Endothelial cell of hepatic sinusoid (primary cell): ENCODE data around the gene CHN1.

ENCODE experiments used
- in situ Hi-C: cut with HindIII; loops from 2 replicates; pipeline ENCODE4 v1.10.0; 2017; ENCODE audit warnings: low sequenced_read_pairs

The CHN1 gene

GRCh38 chr2:174773215-174773614 is 232.0 kb downstream of the CHN1 start:
- in situ Hi-C loops = loop anchor here (5.0 kb wide), 1 partner anchor 199 kb away; no protein-coding TSS in a partner anchor

- in situ Hi-C loops = loop anchor here (5.0 kb wide), 1 partner anchor 200 kb away; no protein-coding TSS in a partner anchor
Measured at GRCh38 chr2:174772472-174772801, 232.7 kb downstream of the CHN1 start.

GRCh38 chr2:174771631-174772471 is 233.3 kb downstream of the CHN1 start:
- in situ Hi-C loops = loop anchor here (5.0 kb wide), 1 partner anchor 200 kb away; no protein-coding TSS in a partner anchor

DNA sequence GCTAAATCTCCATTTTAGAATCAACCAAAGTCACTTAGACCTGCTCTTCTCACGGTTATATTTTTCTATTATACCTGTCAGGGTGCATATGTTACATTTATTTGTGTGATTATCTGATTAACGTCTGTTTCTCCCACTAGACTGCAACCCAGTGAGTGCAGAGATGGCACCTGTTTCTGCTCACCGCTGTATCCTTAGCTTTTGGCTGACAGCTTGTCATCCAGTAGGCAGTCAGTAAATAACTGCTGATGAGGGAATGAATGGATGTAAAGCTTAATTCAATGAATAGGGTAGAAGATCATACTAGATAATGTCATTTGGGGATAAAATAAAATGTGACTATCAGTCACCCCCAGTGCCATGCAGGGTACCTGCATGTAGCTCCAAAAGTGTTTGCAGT is 234.0 kb downstream of the CHN1 start:
- in situ Hi-C loops = loop anchor here (5.0 kb wide), 1 partner anchor 201 kb away; no protein-coding TSS in a partner anchor

DNA sequence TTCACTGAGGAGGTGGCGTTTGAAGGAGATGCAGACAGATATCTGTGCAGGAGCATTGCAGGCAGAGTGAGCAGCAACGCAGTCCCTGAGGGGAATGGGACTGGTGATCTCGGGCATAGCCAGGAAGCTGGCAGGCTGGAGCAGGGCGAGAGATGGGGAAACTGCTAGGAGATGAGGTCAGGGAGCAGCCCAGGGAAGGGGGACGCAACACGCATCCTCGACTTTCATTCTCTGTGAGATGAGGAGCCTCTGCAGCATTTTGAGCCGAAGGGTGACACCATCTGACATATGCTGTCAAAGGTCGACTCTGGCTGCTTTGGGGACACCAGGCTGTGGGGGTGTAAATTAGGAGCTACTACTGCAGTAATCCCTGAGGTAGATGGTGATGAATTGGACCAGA is 236.6 kb downstream of the CHN1 start:
- in situ Hi-C loops = no loop called here

GRCh38 chr2:174766271-174766670 is 238.9 kb downstream of the CHN1 start:
- in situ Hi-C loops = no loop called here

GRCh38 chr2:174765576-174765975 is 239.6 kb downstream of the CHN1 start:
- in situ Hi-C loops = no loop called here

GRCh38 chr2:174764280-174765255 is 240.6 kb downstream of the CHN1 start, which contains the start of gene CHRNA1:
CHRNA1 (minus strand) TSS chr2:174764472; CDS start chr2:174764394, 78 bp downstream.
- in situ Hi-C loops = no loop called here

- in situ Hi-C loops = no loop called here
Measured at GRCh38 chr2:174763780-174764179, 241.4 kb downstream of the CHN1 start.

DNA sequence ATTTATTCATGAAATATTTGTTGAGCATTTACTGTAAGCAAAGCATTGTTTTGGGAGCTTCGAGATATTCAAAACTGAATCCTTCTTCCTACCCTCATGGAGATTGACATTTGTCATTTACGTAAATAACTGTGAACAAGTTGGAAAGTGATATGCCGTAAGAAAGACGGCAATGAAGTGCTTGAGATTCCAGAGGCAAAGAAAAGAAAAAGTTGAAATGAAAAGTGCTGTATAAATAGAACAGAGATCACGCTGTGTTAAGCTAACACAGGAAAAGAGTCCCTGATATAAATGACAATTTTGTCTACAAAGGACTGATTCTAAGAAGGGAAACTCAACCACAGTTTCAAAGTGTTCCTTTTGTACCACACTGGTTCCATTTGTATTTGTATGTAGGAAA is 242.7 kb downstream of the CHN1 start:
- in situ Hi-C loops = no loop called here

DNA sequence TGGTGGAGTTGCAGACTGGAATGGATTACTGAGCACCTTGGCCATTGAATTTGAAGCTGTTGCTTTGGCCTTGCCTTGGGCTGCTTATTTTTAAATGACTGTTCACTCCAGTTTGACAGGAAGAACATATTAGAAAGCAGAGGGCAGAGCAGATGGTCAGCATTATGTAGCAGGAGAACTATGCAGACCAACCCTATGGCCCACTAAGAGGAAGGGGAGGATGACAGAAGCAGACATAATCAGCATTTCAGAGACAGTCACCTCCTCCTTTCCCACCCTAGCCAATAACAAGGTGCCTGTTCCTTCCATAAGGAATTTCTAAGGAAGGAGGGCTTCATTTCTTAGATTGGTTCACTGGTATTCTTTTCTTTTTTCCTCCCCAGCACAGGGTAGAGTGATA is 243.3 kb downstream of the CHN1 start:
- in situ Hi-C loops = no loop called here

DNA sequence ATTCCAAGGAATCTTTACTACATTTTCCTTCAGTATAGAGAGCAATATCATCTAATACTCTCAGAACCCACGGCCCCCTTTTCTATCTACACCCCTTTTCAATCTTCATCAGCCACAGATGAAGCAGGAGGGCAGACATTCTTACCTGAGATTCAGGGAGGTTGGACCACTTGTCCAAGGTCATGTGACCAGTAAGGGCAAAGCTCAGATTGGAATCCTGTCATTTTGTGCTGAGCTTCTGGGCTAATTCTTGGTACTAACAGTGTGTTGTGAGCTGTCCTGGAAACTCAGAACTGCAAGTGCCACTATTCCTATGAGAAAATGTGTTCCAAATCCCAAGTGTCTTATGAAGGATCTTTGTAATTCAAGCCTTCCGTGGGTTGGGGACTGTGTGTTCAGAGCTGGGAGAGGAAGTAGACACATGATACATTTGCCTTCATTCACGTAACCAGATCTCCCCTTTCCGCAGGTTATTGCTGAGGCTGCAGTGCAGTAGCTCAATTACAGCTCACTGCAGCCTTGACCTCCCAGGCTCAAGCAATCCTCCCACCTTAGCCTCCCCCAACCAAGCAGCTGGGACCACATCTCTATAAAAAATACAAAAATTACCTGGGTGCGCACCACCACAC is 244.2 kb downstream of the CHN1 start:
- in situ Hi-C loops = no loop called here

DNA sequence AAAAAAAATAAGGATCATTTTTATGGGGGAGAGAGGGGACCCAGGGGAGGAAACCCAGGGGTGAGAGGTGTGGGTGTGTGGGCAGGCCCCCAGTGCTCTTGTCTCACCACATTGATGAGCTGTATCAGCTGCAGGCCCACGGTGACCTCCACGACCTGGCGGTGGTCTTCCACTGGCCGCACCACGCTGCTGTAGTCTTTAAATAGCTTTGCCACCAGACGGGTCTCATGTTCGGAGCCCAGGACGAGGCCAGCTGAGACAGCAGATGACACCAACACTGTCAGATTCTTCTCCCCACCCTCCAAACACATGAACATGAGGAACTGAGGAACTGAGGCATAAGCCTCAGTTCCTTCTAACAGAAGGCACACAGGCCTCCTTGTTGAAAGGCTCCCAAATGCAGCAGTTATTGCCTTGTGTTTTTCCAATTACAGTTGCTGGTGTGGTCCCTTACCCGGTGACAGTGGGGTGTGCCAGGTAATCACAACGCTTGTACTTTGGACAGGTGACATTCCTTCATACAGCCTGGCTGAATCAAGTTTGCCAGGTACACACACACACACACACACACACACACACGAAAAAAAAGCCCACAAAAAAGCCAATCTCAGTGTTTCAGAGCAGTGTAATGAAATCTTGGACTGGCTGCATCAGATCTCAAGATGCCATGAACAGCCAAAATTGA is 245.7 kb downstream of the CHN1 start:
- in situ Hi-C loops = no loop called here

DNA sequence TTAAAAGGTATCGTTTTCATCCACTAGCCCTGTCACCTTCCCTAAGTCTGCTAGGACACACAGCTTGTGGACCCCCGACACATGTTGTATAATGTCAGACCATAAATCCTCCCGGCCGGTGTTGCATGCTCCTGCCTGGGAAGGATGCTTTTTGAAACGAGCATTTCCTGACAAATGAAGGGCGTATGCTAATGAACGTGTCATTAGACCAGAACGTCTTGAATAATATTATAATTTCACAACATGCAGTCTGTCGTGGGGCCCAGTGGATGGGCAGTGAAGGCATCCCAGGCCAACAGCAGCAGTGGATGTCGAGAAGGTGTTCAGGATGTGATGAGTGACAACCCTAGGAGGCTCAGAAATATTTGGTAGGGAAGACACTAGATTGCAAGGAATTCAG is 248.4 kb downstream of the CHN1 start:
- in situ Hi-C loops = no loop called here

DNA sequence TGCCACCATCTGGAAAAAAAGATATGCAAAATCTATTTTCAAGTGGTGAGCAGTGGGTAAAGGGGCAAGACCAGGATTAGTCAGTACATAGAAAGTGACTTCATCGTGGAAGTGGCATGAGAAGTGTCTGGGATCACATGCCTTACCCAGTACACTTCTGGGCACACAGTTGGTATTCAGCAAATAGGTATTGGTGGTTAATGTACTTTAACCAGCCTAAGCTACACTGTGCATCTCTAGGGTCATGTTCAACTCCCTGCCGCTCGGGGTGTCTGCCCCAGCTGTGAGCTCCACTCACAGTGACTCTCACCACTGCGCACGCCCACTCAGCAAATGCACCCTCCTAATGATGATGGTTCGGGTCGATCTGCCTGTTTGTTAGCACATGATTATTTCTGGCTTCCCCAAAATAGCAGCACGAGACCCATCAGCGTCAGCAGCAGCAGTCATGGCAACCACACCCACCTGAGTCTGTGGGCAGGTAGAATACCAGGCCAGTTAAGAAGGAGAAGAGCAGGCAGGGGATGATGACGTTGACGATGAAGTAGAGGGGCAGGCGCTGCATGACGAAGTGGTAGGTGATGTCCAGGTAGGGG is 252.0 kb downstream of the CHN1 start:
- in situ Hi-C loops = no loop called here

- in situ Hi-C loops = no loop called here
Measured at GRCh38 chr2:174752403-174753037, 252.7 kb downstream of the CHN1 start.

- in situ Hi-C loops = no loop called here
Measured at GRCh38 chr2:174750923-174751441, 254.2 kb downstream of the CHN1 start.

DNA sequence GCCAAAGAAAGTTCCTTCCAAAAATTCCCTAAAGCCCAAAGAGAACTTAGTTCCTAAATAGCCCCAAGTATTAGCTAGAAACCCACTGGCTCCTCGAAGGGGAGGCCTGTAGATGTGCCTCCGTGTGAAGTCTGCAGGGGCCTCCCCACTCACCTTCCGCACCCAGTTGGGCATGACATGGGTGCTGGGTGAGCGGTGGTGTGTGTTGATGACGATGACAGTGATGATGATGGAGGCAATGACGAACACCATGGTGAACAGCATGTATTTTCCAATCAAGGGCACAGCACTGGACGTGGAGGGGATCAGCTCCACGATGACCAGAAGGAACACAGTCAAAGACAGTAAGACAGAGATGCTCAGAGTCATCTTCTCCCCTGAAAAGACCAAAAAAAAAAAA is 255.4 kb downstream of the CHN1 start:
- in situ Hi-C loops = no loop called here

DNA sequence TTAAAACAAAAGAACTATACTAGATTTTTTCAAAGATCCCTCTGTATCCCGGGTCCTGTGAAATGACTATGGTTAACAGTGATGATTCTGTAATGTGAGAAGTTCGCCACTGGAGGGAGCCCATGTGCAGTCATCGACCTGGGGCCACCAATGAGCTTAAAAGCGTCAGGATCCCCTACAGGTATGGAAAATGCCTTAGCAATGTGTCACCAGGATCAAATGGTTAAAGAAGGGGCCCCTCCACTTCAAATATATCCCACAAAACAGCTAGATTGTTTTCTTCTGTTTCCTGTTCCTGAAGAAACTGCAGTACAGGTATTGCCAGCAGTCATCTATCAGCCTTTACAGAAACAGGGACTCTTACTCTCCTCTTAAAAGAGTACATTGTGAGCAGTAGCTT is 256.2 kb downstream of the CHN1 start:
- in situ Hi-C loops = no loop called here
